Activated CD8-positive, alpha-beta memory T cell treated with anti-CD3 and anti-CD28 coated beads, Interleukin-2, amount 50 U/mL, for 4 hours (primary cell): ENCODE data around the gene SEMA3G.
A peak's percentile ranks its signal among the peaks of the same experiment; 100 is the strongest.

ENCODE experiments used
- DNase-seq: peaks from one replicate; pipeline ENCODE4 v3.0.0-alpha.2; 2020

The SEMA3G gene

GRCh38 chr3:52408466-52408865 lies 36.4 kb downstream of the SEMA3G start:
- no peak for DNase-seq

- no peak for DNase-seq
Observed at GRCh38 chr3:52407779-52408178, 37.1 kb downstream of the SEMA3G start.

DNA sequence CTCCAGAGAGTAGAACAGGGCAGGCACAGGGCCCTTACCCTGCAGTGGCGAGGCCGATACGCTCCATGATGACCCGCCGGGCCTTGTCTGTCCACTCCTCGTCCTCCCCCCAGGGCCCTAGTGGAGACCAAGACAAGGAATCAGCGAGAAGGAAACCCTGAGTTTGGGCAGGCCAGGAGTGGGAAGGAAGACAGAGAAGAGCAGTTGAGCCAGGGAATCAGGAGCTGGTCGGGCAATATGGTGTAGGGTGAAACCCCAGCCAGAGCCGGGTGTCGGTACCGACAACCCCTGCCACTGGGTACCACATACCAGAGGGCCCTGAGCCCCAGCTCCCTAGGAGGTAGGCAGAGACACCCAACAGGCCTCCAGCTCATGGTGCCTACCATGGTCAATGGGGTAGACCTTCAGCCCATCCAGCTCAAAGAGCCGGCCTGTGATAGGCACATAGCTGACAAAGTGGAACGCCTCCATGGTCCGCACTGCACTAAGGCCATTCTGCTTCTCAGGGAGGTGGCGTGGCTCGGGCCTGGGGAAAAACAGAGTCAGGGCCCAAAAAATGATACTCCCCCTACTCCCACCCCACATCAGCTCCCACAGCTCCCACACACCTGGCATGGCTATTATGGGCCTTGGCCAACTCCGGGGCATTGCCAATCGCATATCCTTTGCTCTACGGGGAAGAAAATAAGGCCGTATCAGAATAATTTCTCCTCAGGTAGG lies 38.0 kb downstream of the SEMA3G start:
- no peak for DNase-seq

- no peak for DNase-seq
Observed at GRCh38 chr3:52406231-52406661, 38.7 kb downstream of the SEMA3G start.

- DNase-seq, result no peak
Observed at GRCh38 chr3:52405601-52406110, 39.2 kb downstream of the SEMA3G start.

DNA sequence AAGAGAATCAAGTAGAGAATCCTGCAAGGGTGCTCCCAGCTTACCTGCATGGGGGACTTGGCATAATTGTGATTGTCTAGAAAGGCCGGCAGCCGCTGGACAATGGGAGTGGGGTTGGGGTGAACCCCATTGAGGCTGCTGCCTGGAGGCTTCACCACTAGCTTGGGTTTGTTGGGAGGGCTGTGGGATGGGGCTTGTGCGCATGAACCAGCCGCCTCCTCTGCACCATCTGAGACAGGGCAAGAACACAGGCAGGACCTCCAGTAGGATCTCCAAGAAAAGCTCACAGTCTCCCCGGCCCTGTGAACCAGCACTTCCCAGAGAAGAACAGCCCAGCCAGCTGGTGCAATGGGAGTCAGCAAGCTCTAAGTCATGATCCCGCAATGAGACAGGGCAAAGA lies 39.8 kb downstream of the SEMA3G start:
- no peak for DNase-seq

DNA sequence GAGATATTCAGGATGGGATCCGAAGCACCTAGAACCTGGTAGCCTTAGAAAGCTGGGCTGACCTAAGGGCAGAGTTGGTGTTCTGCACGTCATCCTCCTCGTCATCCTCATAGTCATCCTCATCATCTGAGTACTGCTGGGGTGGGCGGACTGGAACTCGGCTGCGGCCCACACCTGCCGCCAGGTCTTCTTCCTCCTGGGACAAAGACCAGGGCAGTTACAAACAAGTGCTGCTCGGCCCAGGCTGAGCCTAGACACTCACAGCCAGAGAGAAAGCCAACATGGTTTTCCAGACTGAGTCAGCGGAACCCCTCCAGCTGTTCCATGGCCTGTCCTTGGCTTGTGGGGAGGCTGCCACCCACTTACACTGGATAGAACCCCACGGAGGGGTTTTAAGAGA lies 40.5 kb downstream of the SEMA3G start:
- DNase-seq, result no peak

DNA sequence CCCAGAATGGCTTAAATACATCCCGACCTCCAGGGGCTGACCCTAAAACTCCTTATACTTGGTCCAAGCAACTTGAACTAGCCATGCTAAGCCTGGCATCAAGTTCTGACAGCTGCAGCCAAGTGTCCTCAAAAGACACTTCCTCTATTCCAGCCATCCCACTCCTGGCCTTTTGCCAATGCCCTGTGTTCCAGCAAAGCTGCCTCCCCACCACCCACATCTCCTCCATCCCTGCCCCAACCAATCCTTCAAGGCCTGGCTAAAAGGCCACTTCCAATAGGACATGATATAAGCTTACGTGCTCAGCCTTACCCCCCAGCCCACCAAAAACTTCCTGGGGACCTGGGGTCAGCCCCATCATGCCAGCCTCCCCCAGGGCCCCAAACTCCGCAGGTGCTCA lies 40.9 kb downstream of the SEMA3G start:
- DNase-seq, result no peak

GRCh38 chr3:52403271-52403841 lies 41.5 kb downstream of the SEMA3G start:
- no peak for DNase-seq

GRCh38 chr3:52402706-52403270 lies 42.1 kb downstream of the SEMA3G start:
- DNase-seq, result peak; percentile 10

- peak; percentile 11 for DNase-seq
Observed at GRCh38 chr3:52402101-52402521, 42.8 kb downstream of the SEMA3G start.

DNA sequence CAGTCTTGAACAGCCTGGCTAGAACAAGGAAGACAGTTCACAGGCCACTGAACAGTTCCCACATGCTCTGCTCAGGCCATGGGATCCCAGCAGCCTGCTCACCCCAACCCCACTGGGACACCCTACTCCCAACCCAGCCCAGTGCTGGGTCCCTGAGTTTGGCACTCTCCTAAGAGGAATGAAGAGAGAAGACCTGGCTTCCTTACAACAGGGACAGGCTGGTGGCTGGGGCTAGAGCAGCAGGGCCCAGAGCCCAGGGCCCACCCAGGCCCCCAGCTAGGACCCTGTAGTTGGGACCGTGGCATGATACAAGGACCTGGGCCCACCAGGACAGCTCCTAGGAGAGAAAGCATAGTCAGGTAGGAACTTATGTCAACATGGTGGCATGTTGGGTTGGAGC lies 43.4 kb downstream of the SEMA3G start:
- DNase-seq, result no peak

DNA sequence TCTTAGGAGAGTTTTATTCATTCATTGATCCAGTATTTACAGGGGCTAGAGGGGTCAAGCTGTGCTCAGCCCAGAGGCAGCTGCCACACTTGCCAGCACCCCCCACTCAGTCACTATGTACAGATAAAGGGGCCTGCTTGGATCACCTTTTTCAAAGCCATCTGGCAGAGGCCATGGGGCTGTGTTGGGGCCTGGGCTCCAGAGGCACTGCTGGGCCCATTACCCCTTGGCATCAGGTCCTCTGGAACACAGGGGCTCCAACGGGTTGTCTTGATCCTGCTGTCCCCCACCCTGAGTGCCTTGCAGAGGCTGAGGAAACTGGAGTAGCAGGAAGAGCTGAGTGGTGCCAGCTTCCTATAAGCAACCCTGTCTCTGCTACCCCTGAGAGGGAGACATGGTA lies 43.9 kb downstream of the SEMA3G start:
- no peak for DNase-seq

DNA sequence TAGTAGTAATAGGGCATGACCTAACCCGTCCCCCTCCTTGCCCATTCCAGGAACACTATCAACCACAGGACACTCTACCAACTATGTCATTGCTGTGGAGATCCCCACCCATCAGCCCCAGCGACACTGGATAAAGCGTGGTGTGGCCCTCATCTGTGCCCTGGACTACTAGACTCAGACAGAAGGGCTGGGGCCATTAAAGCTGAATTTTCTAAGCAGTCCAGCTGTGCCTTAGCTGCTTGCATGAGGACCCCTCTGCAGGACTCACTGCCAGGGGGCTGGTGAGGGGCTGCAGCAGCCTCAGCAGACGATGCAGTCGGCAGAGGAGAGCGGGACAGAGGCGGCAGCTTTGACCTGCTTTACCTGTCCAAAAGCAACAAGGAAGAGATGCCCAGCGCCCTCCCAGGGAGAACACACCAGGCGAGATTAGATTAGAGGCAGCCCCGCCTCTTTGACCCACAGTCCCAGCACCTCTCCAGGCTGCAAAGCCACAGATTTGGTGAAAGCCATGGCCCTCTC lies 44.6 kb downstream of the SEMA3G start:
- DNase-seq, result no peak

DNA sequence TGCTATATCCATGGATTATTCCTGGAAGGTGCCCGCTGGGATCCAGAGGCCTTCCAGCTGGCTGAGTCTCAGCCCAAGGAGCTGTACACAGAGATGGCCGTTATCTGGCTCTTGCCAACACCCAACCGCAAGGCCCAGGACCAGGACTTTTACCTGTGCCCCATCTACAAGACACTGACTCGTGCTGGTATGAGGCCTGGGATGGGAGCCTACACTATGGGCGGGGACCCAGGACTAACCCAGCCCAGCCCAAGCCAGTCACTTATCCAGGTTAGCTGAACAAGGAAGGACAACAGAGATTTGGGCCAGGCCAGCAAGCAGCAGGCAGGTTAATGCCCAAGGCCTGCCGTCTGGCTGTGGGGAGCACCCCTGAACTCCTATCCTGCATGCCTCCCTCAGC lies 45.3 kb downstream of the SEMA3G start:
- no peak for DNase-seq

GRCh38 chr3:52399131-52399530 lies 45.8 kb downstream of the SEMA3G start:
- DNase-seq, result no peak

- DNase-seq, result no peak
Observed at GRCh38 chr3:52398670-52399081, 46.2 kb downstream of the SEMA3G start.

DNA sequence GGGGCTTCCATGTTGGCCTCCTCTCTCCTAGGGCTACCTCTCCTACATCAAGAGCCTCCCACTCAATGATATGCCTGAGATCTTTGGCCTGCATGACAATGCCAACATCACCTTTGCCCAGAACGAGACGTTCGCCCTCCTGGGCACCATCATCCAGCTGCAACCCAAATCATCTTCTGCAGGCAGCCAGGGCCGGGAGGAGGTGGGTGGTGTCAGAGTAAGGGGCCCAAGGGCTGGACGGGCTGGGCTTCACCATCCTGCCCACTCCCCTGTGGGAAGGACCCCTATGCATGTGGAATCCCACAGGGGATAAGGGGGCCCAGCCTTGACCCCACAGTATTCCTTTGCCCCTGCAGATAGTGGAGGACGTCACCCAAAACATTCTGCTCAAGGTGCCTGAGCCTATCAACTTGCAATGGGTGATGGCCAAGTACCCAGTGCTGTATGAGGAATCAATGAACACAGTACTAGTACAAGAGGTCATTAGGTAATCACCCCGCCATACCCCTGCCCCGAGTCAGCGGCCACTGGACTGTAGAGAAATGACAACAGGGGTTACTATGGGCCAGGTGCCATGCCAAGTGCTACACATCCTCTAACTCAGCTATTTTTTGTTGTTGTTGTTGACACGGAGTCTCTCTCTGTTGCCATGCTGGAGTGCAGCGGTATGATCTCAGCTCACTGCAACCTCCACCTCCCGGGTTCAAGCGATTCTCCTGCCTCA lies 47.1 kb downstream of the SEMA3G start:
- no peak for DNase-seq

- no peak for DNase-seq
Observed at GRCh38 chr3:52396907-52397591, 47.9 kb downstream of the SEMA3G start.

DNA sequence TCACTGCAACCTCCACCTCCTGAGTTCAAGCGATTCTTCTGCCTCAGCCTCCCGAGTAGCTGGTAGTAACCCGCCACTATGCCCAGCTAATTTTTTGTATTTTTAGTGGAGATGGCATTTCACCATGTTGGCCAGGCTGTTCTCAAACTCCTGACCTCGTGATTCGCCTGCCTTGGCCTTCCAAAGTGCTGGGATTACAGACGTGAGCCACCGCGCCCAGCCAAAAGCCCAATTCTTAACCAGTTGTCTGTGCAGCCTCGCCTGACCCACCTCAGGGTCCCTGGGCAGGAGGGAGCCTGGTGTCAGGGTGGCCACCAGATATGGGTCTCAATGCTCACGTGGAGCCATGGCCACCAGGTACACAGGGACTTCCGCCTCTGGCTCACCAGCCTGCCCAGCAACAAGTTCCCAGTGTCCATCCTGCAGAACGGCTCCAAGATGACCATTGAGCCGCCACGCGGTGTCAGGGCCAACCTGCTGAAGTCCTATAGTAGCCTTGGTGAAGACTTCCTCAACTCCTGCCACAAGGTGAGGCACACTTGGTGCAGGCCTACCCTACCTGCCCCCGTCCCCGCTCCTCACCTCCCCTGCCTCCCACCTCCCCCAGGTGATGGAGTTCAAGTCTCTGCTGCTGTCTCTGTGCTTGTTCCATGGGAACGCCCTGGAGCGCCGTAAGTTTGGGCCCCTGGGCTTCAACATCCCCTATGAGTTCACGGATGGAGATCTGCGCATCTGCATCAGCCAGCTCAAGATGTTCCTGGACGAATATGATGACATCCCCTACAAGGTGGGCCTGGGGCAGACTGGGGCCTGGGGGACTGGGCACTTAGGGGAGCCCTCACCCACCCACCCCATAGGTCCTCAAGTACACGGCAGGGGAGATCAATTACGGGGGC lies 48.6 kb downstream of the SEMA3G start:
- no peak for DNase-seq

DNA sequence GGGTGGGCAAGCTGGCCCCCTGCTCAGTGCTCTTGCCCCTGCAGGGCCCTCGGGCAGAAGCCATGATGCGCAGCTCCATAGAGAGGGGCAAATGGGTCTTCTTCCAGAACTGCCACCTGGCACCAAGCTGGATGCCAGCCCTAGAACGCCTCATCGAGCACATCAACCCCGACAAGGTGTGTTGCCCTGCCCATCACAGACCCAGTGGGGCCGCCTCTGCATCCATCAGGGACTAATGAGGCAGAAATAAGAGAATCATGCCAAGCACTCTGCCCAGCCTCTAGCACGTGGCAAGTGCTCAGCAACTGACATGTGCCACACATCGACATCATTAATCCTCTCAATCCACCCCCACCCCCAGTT lies 49.4 kb downstream of the SEMA3G start:
- no peak for DNase-seq
